ENCODE measurements around the gene CST3.
"Not testable (repeated sequence)": the region's sequence is repeated elsewhere in the genome, so short reads cannot be mapped to it uniquely, and the experiment has no call there.

Gene CST3

GRCh38 chr20:23637282-23638221 is at the start of gene CST3:
Gene CST3, minus strand, starts transcription at chr20:23637955. Its CDS starts 93 bp downstream, at chr20:23637862.
- DNase-seq (ENCODE audit: low spot score): peak; percentile 58

GRCh38 chr20:23686046-23686750 is 48.4 kb upstream of the CST3 start:
- no peak for DNase-seq (ENCODE audit: low spot score)

- DNase-seq (ENCODE audit: low spot score): not testable (repeated sequence)
Observed at GRCh38 chr20:23685529-23685896, 47.8 kb upstream of the CST3 start.

GRCh38 chr20:23684261-23684660 is 46.5 kb upstream of the CST3 start:
- DNase-seq (ENCODE audit: low spot score): no peak

- no peak for DNase-seq (ENCODE audit: low spot score)
Observed at GRCh38 chr20:23683807-23684206, 46.1 kb upstream of the CST3 start.

GRCh38 chr20:23683281-23683680 is 45.5 kb upstream of the CST3 start:
- DNase-seq (ENCODE audit: low spot score): no peak

GRCh38 chr20:23680146-23680545 is 42.4 kb upstream of the CST3 start:
- DNase-seq (ENCODE audit: low spot score): no peak

GRCh38 chr20:23679133-23680092 is 41.7 kb upstream of the CST3 start:
- DNase-seq (ENCODE audit: low spot score): no peak

- DNase-seq (ENCODE audit: low spot score): no peak
Observed at GRCh38 chr20:23673209-23673608, 35.5 kb upstream of the CST3 start.

GRCh38 chr20:23672158-23672557 is 34.4 kb upstream of the CST3 start:
- DNase-seq (ENCODE audit: low spot score): no peak

- no peak for DNase-seq (ENCODE audit: low spot score)
Observed at GRCh38 chr20:23671479-23671878, 33.7 kb upstream of the CST3 start.

GRCh38 chr20:23670361-23670760 is 32.6 kb upstream of the CST3 start:
- no peak for DNase-seq (ENCODE audit: low spot score)

- no peak for DNase-seq (ENCODE audit: low spot score)
Observed at GRCh38 chr20:23669866-23670265, 32.1 kb upstream of the CST3 start.

GRCh38 chr20:23669327-23669726 is 31.6 kb upstream of the CST3 start:
- DNase-seq (ENCODE audit: low spot score): no peak

GRCh38 chr20:23668477-23668951 is 30.8 kb upstream of the CST3 start:
- peak; percentile 48 for DNase-seq (ENCODE audit: low spot score)

GRCh38 chr20:23667666-23668065 is 29.9 kb upstream of the CST3 start:
- no peak for DNase-seq (ENCODE audit: low spot score)

GRCh38 chr20:23666698-23667097 is 28.9 kb upstream of the CST3 start:
- DNase-seq (ENCODE audit: low spot score): no peak

- no peak for DNase-seq (ENCODE audit: low spot score)
Observed at GRCh38 chr20:23666189-23666588, 28.4 kb upstream of the CST3 start.

GRCh38 chr20:23664954-23665353 is 27.2 kb upstream of the CST3 start:
- no peak for DNase-seq (ENCODE audit: low spot score)

GRCh38 chr20:23664046-23664445 is 26.3 kb upstream of the CST3 start:
- not testable (repeated sequence) for DNase-seq (ENCODE audit: low spot score)

- no peak for DNase-seq (ENCODE audit: low spot score)
Observed at GRCh38 chr20:23663180-23663579, 25.4 kb upstream of the CST3 start.

All from hematopoietic multipotent progenitor cell treated with erythropoietin and hydrocortisone succinate and interleukin-3 and kit ligand, for 15 days (in vitro differentiated cells).